Kidney epithelial cell (primary cell): ENCODE data around the gene HSD11B2. TPM values are rescaled to one million over a fixed set of nuclear protein-coding genes. Genes with fewer than 3 reads are reported as not detected.

Source experiments
- DNase-seq: peaks from one replicate; pipeline ENCODE4 v3.0.0-alpha.2; 2010; ENCODE audit warnings: low read depth
- H3K27me3 ChIP-seq: 2 replicates; pipeline ENCODE4 v1.6.0; 2011; ENCODE audit warnings: low read length; ENCODE audit not compliant: control insufficient read depth, insufficient read depth
- H3K36me3 ChIP-seq: 2 replicates; pipeline ENCODE4 v1.5.1; 2011; ENCODE audit warnings: low read length; ENCODE audit not compliant: control insufficient read depth, insufficient read depth
- H3K4me3 ChIP-seq: 2 replicates; pipeline ENCODE4 v1.5.1; 2011; ENCODE audit warnings: low read depth, mild to moderate bottlenecking, control low read depth, low read length
- total RNA-seq: library from RNA; depleted of rRNA; stranded (reverse); fragments of >200 nt; gene quantifications from 2 replicates; pipeline ENCODE4 v1.2.3, GENCODE V29; 2015
- TF ChIP-seq, protein P1 (sequence below): IDR thresholded peaks from 2 replicates; pipeline ENCODE4 v1.5.1; 2011; ENCODE audit warnings: mild to moderate bottlenecking, moderate library complexity, low read length, control low read depth, inconsistent platforms; ENCODE audit not compliant: insufficient read depth, poor library complexity, severe bottlenecking

HSD11B2 gene
- total RNA-seq, 1 donor from 2014 or later, result 5.8 TPM

DNA sequence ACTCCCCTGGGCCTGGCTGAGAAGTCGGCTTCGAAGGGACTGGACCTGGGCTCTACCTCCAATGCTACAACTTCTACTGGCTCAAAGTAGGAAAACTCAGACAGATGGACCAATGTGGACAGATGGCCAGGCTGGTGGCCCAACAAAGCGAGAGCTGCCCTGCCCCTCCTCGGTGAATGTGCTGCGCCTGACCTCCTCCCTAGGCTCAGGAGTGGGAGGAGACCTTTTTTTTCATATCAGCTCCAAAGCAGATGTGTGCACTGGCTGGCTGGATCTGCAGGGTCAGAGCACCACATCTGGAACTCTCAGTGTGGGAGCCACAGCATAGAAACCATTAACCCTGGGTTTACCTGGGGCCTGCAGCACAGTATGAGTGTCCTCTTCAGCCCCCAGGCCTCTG lies 29.2 kb downstream of the HSD11B2 start:
- TF ChIP-seq, protein P1, sequence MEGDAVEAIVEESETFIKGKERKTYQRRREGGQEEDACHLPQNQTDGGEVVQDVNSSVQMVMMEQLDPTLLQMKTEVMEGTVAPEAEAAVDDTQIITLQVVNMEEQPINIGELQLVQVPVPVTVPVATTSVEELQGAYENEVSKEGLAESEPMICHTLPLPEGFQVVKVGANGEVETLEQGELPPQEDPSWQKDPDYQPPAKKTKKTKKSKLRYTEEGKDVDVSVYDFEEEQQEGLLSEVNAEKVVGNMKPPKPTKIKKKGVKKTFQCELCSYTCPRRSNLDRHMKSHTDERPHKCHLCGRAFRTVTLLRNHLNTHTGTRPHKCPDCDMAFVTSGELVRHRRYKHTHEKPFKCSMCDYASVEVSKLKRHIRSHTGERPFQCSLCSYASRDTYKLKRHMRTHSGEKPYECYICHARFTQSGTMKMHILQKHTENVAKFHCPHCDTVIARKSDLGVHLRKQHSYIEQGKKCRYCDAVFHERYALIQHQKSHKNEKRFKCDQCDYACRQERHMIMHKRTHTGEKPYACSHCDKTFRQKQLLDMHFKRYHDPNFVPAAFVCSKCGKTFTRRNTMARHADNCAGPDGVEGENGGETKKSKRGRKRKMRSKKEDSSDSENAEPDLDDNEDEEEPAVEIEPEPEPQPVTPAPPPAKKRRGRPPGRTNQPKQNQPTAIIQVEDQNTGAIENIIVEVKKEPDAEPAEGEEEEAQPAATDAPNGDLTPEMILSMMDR, result no peak
- Histone ChIP-seq H3K27me3 (no peaks in the 10 kb centered on the region), H3K4me3 (no peak overlapping the region), H3K36me3 (no peaks in the 10 kb centered on the region)
- no peak for DNase-seq

DNA sequence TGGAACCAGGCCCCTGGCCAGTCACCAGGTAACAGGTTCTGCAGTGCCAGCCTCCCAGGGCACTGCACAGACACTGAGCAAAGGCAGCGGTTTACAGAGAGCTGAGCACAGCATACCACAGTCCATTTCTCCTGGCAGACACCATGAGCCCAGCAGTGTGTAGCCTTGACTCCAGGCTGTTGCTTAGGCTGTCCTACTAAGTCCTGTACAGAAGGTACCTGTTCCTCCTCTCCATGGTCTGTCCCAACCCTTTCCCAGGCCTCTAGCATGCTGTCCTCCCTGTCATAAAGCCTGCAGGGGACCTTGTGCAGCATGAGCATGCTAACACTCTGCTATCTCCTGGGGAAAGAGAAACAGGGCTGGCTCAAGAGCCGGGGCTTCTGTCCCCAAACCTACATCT lies 30.0 kb downstream of the HSD11B2 start:
- TF ChIP-seq, protein P1, result no peak
- H3K4me3 ChIP-seq, result no peak overlapping the region
- H3K27me3 ChIP-seq, result no peaks in the 10 kb centered on the region
- DNase-seq, result no peak
- H3K36me3 ChIP-seq, result no peaks in the 10 kb centered on the region

DNA sequence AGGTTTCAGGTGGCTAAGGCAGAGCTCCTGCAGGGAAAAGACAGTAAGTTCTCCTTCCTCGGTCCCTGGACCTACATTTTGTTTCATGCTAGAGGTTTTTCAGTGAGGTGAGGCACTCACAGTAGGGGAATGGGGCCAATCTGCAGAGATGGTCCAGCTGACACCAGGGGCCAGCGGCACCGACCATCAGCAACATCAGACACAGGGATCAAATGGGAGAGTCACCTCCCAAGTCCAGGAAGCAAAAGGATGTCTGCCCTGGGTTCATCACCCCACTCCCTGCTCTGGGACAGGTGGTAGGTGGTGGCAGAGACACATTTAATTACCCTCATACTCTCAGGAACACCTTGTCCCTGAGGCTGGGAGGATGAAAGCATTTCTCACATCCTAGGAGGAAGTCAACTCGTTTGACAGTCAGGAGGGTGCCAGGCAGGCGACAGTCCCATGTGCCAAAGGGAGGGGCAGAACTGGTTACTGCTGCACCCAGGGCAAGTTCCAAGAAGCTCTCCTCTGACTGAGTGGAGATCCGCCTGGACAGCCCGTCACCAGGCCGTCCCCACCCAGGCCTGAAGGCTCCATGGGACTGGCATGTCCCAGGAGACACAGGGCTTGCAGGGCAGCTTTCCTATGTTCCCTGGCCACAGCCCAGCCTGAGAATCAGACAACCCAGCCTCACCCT lies 30.8 kb downstream of the HSD11B2 start:
- Histone ChIP-seq H3K36me3 (no peaks in the 10 kb centered on the region), H3K27me3 (no peaks in the 10 kb centered on the region), H3K4me3 (no peak overlapping the region)
- TF ChIP-seq, protein P1, result no peak
- DNase-seq, result no peak

DNA sequence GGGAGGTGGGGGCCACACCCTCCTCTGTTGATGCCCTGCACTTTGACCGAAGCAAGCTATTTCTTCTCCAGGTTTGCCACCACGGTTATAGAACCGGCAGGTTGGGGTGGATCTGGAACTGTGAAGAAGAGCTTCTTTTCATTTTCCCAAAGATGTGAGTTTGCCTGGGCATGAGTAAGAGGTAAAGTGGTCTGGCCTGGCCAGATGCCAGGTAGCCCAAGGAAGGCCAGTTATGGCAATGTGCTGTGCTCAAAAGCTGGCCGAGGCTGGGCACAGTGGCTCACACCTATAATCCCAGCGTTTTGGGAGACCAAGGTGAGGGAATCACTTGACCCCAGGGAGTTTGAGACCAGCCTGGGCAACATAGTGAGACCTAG lies 31.3 kb downstream of the HSD11B2 start:
- Histone ChIP-seq H3K27me3 (no peaks in the 10 kb centered on the region), H3K4me3 (no peak overlapping the region), H3K36me3 (no peaks in the 10 kb centered on the region)
- no peak for DNase-seq
- TF ChIP-seq, protein P1, result no peak

DNA sequence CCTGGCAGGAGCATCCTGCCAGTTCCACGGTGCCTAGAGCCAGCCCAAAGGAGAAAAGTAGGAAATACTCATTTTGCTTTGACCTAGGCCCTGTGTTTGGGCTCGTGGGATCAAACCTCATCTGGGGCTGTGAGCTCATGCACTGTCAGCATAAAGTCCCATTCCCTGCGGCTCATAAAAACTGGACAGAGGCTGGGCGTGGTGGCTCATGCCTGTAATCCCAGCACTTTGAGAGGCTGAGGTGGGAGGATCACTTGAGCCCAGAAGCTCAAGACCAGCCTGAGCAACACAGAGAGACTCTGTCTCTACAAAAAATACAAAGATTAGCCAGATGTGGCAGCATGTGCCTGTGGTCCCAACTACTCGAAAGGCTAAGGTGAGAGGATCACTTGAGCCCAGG lies 32.1 kb downstream of the HSD11B2 start:
- Histone ChIP-seq H3K27me3 (no peaks in the 10 kb centered on the region), H3K4me3 (no peak overlapping the region), H3K36me3 (no peaks in the 10 kb centered on the region)
- TF ChIP-seq, protein P1, result no peak
- DNase-seq, result no peak

DNA sequence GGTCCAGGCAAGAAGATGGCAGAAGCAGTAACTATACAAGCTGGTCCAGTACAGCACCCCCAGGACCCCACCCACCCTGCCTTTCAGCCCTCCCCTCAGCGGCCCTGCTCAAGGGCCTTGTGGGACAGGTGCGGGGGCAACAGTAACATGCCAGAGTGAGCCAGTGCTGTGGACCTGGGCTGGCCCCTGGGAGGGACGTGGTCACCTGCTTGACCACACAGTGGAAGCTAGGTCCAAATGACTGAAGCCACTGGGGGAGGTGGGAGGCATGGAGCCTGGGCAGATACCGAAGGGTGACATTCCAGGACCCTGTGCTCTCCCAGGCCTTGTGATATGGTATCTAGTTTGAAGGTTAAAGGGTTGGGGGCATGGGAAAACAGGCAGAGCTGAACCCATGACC lies 32.8 kb downstream of the HSD11B2 start:
- TF ChIP-seq, protein P1, result no peak
- DNase-seq, result no peak
- Histone ChIP-seq H3K36me3 (no peaks in the 10 kb centered on the region), H3K4me3 (no peak overlapping the region), H3K27me3 (no peaks in the 10 kb centered on the region)
